Stimulated activated CD4-positive, alpha-beta T cell treated with anti-CD3 and anti-CD28 coated beads, Interleukin-1b, Interleukin-23, amount 100 ng/mL, for 4 hours (primary cell): ENCODE results near the gene CBX6.
A peak's percentile ranks its signal among the peaks of the same experiment; 100 is the strongest.
"Not testable (repeated sequence)": the region's sequence is repeated elsewhere in the genome, so short reads cannot be mapped to it uniquely, and the experiment has no call there.

Source experiments
- DNase-seq, 2 donors: peaks; one replicate each; pipeline ENCODE4 v3.0.0-alpha.2; 2020; ENCODE audit warnings: low read depth in 2 of 2

The CBX6 gene

GRCh38 chr22:38872172-38872830 lies at the start of gene CBX6:
CBX6 (minus strand) TSS chr22:38872216; CDS start chr22:38872190, 26 bp downstream.
- DNase-seq: peak; percentile 90 to 94

- DNase-seq: no peak
Observed at GRCh38 chr22:38921806-38922205, 49.8 kb upstream of the CBX6 start.

DNA sequence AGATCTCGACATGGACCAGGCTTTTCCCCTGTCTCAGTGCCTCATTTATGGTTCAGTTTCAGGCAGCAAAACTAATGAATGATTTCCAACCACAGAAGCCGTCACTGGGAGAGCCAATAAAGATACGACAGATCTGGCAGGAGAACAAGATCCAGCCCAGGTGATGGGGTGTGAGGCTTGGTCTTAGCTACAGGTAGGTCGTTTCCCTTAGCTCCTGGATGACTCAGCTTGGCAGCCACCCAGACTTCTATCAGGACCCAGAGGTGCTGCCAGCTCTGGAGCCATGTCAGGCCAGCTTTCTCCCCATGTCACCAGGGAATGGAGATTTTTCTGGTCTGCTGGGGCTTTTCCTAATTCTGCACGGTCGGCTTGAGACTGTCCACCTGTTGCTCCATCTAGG lies 49.1 kb upstream of the CBX6 start:
- no peak for DNase-seq

GRCh38 chr22:38919631-38920190 lies 47.7 kb upstream of the CBX6 start:
- DNase-seq: no peak

GRCh38 chr22:38911434-38911833 lies 39.4 kb upstream of the CBX6 start:
- no peak for DNase-seq

DNA sequence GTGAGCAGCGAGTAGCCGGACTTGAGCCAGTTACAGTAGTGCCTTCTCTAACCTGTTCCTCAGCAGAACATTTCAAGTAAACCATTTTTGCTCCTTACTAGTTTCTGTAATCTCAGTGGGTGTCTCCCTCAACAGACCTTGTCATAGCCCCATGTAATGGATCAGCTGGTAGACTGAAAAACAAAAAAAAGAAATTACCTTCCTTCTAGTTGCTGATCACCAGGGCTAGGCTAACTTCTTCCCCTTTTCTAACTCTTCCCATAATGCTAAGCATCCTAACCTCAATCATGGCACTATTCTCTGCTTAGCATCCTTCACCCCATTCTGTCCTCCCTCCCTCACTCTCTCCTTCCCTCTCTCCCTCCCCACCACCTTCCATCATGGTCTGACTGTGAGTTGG lies 35.8 kb upstream of the CBX6 start:
- DNase-seq: no peak

- no peak for DNase-seq
Observed at GRCh38 chr22:38906052-38906451, 34.0 kb upstream of the CBX6 start.

DNA sequence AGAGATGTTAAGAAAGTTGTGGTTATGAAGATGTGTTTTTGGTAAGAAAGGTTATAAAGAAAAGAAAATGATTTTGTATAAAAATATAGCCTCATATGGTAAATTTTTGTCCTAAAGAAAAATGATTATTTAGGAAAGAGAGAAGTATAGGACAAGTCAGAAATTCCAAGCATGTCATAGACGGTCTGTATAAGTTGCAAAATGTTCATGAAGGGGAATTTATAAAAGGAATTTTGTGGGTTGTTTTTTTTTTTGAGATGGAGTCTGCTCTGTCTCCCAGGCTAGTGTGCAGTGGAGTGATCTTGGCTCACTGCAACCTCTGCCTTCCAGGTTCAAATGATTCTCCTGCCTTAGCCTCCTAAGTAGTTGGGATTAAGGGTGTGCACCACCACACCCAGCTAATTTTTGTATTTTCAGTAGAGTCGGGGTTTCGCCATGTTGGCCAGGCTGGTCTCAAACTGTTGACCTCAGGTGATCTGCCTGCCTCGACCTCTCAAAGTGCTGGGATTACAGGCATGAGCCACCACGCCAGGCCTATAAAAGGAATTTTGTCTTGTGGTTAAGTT lies 32.1 kb upstream of the CBX6 start:
- not testable (repeated sequence) for DNase-seq

DNA sequence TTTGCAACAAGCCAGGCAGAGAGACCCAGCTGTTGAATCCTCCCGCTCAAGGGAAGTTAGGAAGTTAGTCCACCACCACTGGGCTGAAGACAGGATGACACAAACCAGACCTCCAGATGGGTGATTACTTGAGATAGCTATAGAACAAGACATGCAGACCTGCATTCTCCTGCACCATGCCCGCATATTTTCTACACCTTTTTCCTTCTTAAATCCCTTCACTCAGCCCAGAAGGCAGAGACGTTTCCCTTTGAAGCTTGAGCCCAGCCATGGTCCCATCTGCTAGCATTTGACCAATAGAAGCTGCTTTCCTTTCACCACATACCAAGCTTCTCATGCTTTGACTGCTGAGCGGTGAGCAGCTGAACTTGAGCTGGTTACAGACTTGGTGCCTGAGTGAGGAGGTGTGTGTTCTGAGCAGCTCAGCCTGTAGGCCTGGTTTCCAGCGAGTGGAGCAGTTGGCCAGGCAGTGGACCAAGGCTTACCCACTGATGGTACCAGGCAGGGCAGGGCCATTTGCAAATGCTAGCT lies 29.2 kb upstream of the CBX6 start:
- DNase-seq: no peak

DNA sequence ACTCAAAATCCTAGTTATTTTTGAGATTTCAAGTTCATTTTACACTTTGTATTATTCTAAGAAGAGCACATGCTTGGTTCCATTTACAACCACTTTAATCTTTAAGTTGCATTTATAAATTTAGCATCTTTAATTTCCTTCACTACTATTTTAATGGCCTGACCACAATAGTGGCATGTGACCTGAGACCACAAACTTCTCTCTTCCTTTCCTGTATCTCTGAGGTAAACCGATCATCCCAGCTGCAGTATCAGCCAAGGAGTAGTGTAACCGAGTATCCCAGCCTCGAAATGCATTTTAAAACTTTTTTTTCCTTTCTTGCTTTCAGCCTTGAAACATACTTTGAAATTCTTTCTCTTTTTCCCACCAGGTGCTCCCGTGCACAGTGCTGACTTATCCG lies 28.7 kb upstream of the CBX6 start:
- DNase-seq: no peak

DNA sequence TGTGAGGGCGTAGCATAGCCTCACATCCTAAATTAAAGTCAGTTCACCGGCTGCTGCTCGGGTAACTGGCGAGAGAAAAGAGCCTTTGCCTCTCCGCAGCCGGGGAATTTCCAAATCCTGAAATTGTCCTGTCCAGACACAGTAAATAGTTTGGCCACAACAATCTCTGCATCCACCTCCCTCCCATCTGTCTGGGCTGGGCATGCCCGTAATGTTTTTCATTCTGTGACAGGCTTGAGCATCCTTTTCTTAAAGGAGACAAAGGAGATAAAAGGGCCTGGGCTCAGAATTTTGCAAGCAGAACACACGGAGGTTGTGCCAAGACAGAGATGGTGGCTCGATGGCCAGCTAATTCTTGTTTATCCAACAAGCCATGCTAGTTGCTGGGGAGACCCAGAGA lies 19.2 kb upstream of the CBX6 start:
- DNase-seq: no peak

DNA sequence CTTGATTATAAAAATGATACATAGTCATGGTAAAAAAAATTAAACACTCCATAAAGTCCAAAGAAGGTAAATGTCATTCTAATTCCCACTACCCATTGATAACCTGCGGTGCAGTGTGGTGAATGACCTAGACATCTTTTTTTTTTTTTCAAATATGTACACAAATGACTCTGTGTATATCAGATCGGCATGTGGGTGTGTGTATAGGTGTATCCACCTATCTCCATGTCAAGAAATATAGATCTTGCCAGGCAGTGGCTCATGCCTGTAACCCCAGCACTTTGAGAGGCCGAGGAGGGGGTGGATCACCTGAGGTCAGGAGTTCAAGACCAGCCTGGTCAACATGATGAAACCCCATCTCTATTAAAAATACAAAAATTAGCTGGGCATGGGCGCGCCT lies 18.4 kb upstream of the CBX6 start:
- no peak for DNase-seq

GRCh38 chr22:38886333-38886732 lies 14.3 kb upstream of the CBX6 start:
- no peak for DNase-seq

DNA sequence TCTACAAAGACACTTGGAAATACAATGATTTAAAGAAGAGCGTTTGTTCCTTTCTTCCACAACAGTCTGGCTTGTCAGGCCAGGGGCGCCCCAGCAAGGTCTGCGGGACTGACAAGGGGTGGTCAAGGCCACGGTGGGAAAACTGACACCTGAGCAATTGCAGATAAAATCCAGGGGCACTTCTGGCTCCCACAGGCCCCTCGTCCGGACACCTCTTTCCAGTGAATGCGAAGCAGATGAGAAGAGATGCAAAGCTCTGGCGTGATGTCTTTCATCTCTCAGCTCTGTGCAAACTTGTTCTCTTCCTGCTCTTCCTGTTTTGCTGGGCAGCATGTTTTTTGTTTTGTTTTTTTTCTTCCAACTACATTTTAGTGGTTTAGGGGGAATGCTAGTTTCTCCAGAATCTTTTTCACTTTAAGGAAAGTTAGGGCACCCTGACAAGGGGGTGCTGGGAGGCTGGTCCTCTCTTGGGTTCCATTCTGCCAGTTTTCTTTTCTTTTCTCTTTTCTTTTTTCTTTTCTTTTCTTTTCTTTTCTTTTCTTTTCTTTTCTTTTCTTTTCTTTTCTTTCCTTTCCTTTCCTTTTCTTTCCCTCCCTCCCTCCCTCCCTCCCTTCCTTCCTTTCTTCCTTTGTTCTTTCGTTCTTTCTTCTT lies 11.1 kb upstream of the CBX6 start:
- DNase-seq: no peak

GRCh38 chr22:38881997-38882879 lies 10.2 kb upstream of the CBX6 start:
- no peak for DNase-seq

DNA sequence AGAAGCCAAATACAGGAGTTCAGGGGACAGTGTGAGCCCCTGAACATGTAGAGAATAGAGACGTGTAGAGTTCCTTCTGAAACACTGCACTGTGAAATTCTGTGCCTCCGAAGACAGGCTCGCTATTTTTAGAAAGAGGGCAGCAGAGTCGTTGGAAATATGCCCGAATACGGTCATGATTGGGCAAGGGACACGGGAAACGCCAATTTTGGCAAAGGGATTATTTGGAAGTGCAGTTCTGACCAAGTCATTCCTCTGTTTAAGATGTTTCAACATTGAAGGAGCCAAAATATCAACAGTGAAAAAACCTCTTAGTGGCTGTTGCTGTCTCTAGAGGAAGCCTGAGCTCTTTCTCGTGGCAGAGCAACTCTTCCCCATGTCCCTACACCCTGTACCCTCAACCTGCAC lies 9.5 kb upstream of the CBX6 start:
- DNase-seq: no peak

DNA sequence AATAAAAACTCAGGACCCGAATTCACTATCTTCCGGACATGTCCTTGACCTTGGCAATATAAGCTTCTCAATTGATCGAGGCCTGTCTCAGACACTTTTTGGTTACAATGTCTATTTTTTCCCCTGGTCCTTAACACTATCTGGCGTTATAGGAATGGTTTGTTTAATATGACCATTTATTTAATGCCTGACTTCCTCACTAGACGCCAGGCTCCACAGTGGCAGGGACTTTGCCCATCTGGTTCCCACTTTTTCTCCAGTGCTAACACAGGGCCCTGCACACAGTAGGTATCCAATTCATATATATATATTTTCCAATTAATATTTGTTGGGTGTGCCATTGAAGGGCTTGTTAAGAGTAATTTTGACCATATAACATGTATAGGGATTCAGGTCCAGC lies 7.9 kb upstream of the CBX6 start:
- no peak for DNase-seq

- DNase-seq: no peak
Observed at GRCh38 chr22:38879108-38879729, 7.2 kb upstream of the CBX6 start.

DNA sequence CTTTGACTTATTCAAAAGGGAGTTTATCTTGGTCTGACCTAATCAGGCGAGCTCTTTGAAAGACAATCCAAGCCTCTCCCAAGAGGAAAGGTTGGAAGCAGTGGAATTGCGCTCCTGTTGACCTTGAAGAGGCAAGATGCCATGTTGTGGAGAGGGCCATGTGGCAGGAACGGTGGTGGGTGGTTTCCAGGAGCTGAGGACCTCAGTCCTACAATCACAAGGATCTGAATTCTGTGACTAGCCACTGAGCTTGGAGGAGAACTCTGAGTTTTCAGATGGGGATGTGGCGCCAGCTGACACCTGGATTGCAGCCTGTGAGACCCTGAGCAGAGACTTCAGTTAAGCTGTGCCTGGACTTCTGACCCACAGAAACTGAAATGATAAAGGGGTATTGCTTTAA lies 6.0 kb upstream of the CBX6 start:
- DNase-seq: no peak

GRCh38 chr22:38874529-38875222 lies 2.7 kb upstream of the CBX6 start:
- no peak for DNase-seq
